Mesenchymal stem cell (in vitro differentiated cells and primary cell): Measurements from ENCODE around the gene ZNF473.

ENCODE experiments used
- DNase-seq: peaks from one replicate; pipeline ENCODE4 v3.0.0-alpha.2; 2013
- H2AFZ ChIP-seq: one replicate; pipeline ENCODE4 v1.6.1; 2013; ENCODE audit warnings: low read depth, mild to moderate bottlenecking, control low read depth, inconsistent platforms, low read length, moderate library complexity
- H2AK5ac ChIP-seq: 2 replicates; pipeline ENCODE4 v1.6.1; 2013; ENCODE audit warnings: low read length, moderate library complexity, mild to moderate bottlenecking, inconsistent platforms; ENCODE audit not compliant: severe bottlenecking
- H2BK120ac ChIP-seq: one replicate; pipeline ENCODE4 v1.6.1; 2013; ENCODE audit warnings: low read depth, mild to moderate bottlenecking, inconsistent platforms, low read length, moderate library complexity
- H2BK12ac ChIP-seq, 2 experiments: one replicate each; pipeline ENCODE4 v1.6.1; 2013; ENCODE audit warnings: inconsistent platforms in 2 of 2, low read length in 2 of 2, mild to moderate bottlenecking in 2 of 2, moderate library complexity in 2 of 2, control low read depth in 1 of 2
- H2BK15ac ChIP-seq: one replicate; pipeline ENCODE4 v1.6.1; 2013; ENCODE audit warnings: mild to moderate bottlenecking, low read depth, inconsistent platforms; ENCODE audit not compliant: poor library complexity, severe bottlenecking
- H2BK5ac ChIP-seq: 2 replicates; pipeline ENCODE4 v1.6.1; 2013; ENCODE audit warnings: low read depth, mild to moderate bottlenecking, low read length, control low read depth, inconsistent platforms; ENCODE audit not compliant: poor library complexity, severe bottlenecking
- H3K14ac ChIP-seq, 2 experiments: one replicate each; pipeline ENCODE4 v1.6.1; 2013; ENCODE audit warnings: inconsistent platforms in 2 of 2, low read length in 2 of 2, control low read depth in 1 of 2, mild to moderate bottlenecking in 1 of 2, moderate library complexity in 1 of 2
- H3K18ac ChIP-seq, 2 experiments: one replicate each; pipeline ENCODE4 v1.6.1; 2013; ENCODE audit warnings: inconsistent platforms in 2 of 2, low read length in 2 of 2, control low read depth in 1 of 2, low read depth in 1 of 2, mild to moderate bottlenecking in 1 of 2
- H3K23ac ChIP-seq, 2 experiments: one replicate each; pipeline ENCODE4 v1.6.1; 2013; ENCODE audit warnings: inconsistent platforms in 2 of 2, low read length in 2 of 2, mild to moderate bottlenecking in 2 of 2, moderate library complexity in 2 of 2, control low read depth in 1 of 2
- H3K27ac ChIP-seq: 2 replicates; pipeline ENCODE4 v1.5.1; 2013; ENCODE audit warnings: mild to moderate bottlenecking, moderate library complexity, low read length, control low read depth, inconsistent platforms; ENCODE audit not compliant: poor library complexity, severe bottlenecking
- H3K27me3 ChIP-seq, 2 experiments: 2 replicates each; pipeline versions ENCODE4 v1.6.1 to v1.7.0; 2013; ENCODE audit warnings: low read length in 2 of 2, mild to moderate bottlenecking in 2 of 2, moderate library complexity in 2 of 2, control low read depth in 1 of 2, inconsistent platforms in 1 of 2; ENCODE audit not compliant: control insufficient read depth in 1 of 2, insufficient read depth in 1 of 2
- H3K36me3 ChIP-seq, 2 experiments: 2 replicates each; pipeline versions ENCODE4 v1.6.1 to v1.7.0; 2013; ENCODE audit warnings: low read length in 2 of 2, control low read depth in 1 of 2, inconsistent platforms in 1 of 2, low read depth in 1 of 2, mild to moderate bottlenecking in 1 of 2; ENCODE audit not compliant: insufficient read depth in 2 of 2, control insufficient read depth in 1 of 2
- H3K4ac ChIP-seq, 2 experiments: one replicate each; pipeline ENCODE4 v1.6.1; 2013; ENCODE audit warnings: inconsistent platforms in 2 of 2, low read length in 2 of 2, mild to moderate bottlenecking in 2 of 2, moderate library complexity in 2 of 2, control low read depth in 1 of 2, low read depth in 1 of 2
- H3K4me1 ChIP-seq: 2 replicates; pipeline ENCODE4 v1.6.1; 2013; ENCODE audit warnings: low read depth, low read length, control low read depth; ENCODE audit not compliant: control insufficient read depth, insufficient read depth
- H3K4me2 ChIP-seq: 2 replicates; pipeline ENCODE4 v1.6.1; 2013; ENCODE audit warnings: low read length, mild to moderate bottlenecking, inconsistent platforms; ENCODE audit not compliant: poor library complexity, severe bottlenecking
- H3K4me3 ChIP-seq, 2 experiments: 2 replicates each; pipeline versions ENCODE4 v1.5.1 to v1.7.0; 2013; ENCODE audit warnings: low read length in 2 of 2, mild to moderate bottlenecking in 2 of 2, control low read depth in 1 of 2, low read depth in 1 of 2; ENCODE audit not compliant: insufficient read depth in 1 of 2
- H3K79me1 ChIP-seq: replicated peaks from 2 replicates; pipeline ENCODE4 v1.6.1; 2013; ENCODE audit warnings: mild to moderate bottlenecking, control low read depth, low read length, inconsistent platforms; ENCODE audit not compliant: poor library complexity, severe bottlenecking
- H3K9ac ChIP-seq: 2 replicates; pipeline ENCODE4 v1.7.0; 2013; ENCODE audit warnings: mild to moderate bottlenecking, low read length, moderate library complexity
- H3K9me3 ChIP-seq: 2 replicates; pipeline ENCODE4 v1.7.0; 2013; ENCODE audit warnings: mild to moderate bottlenecking, low read length; ENCODE audit not compliant: control insufficient read depth
- H4K8ac ChIP-seq: one replicate; pipeline ENCODE4 v1.6.1; 2013; ENCODE audit warnings: inconsistent platforms, mild to moderate bottlenecking, low read length, moderate library complexity
- H4K91ac ChIP-seq: one replicate; pipeline ENCODE4 v1.6.1; 2013; ENCODE audit warnings: mild to moderate bottlenecking, low read length, inconsistent platforms
- WGBS: methylation state at CpG from one replicate; pipeline ENCODE4 v1.1.7; 2013; ENCODE audit warnings: mixed read lengths; 5-methylcytosine and 5-hydroxymethylcytosine counted together

The ZNF473 gene

GRCh38 chr19:49985871-49986270, 39.9 kb upstream of the ZNF473 start:
- no peak overlapping the region for H4K91ac ChIP-seq
- H4K8ac ChIP-seq, result no peak overlapping the region
- H3K23ac ChIP-seq, result no peak overlapping the region
- no peak overlapping the region for H3K4ac ChIP-seq
- H3K9ac ChIP-seq, result no peak overlapping the region
- H3K79me1 ChIP-seq, result no peaks in the 10 kb centered on the region
- no peak overlapping the region for H3K18ac ChIP-seq
- DNase-seq, result no peak
- H3K14ac ChIP-seq, result no peak overlapping the region
- no peak overlapping the region for H3K4me2 ChIP-seq
- 90% methylated on average over 2 of the region's 3 CpGs for WGBS
- no peak overlapping the region for H2AK5ac ChIP-seq
- no peak overlapping the region for H2BK120ac ChIP-seq
- H3K9me3 ChIP-seq, result no peaks in the 10 kb centered on the region
- no peak overlapping the region for H2BK15ac ChIP-seq
- no peak overlapping the region for H3K27ac ChIP-seq
- H2BK12ac ChIP-seq, result no peak overlapping the region
- H3K36me3 ChIP-seq, result peaks cover 61 to 77% of the 10 kb centered on the region in 2 experiments
- no peaks in the 10 kb centered on the region for H3K27me3 ChIP-seq
- no peak overlapping the region for H2BK5ac ChIP-seq
- H3K4me3 ChIP-seq, result no peak overlapping the region
- no peak overlapping the region for H2AFZ ChIP-seq
- H3K4me1 ChIP-seq, result peaks cover 6% of the 10 kb centered on the region

- Histone ChIP-seq H3K4me1 (peaks cover 6% of the 10 kb centered on the region), H3K27me3 (no peaks in the 10 kb centered on the region), H2BK5ac (no peak overlapping the region), H3K9me3 (no peaks in the 10 kb centered on the region), H3K4me2 (no peak overlapping the region), H3K4ac (no peak overlapping the region), H2BK15ac (no peak overlapping the region), H3K36me3 (peaks cover 63 to 79% of the 10 kb centered on the region in 2 experiments), H2BK120ac (no peak overlapping the region), H4K91ac (no peak overlapping the region), H3K23ac (no peak overlapping the region), H3K79me1 (no peaks in the 10 kb centered on the region), H3K4me3 (no peak overlapping the region), H3K18ac (no peak overlapping the region), H2AFZ (no peak overlapping the region), H3K14ac (no peak overlapping the region), H2BK12ac (no peak overlapping the region), H3K9ac (no peak overlapping the region), H3K27ac (no peak overlapping the region), H4K8ac (no peak overlapping the region), H2AK5ac (no peak overlapping the region)
- DNase-seq, result no peak
- 99% methylated on average over 9 of the region's 10 CpGs for WGBS
Observed at GRCh38 chr19:49986354-49986753, 39.5 kb upstream of the ZNF473 start.

DNA sequence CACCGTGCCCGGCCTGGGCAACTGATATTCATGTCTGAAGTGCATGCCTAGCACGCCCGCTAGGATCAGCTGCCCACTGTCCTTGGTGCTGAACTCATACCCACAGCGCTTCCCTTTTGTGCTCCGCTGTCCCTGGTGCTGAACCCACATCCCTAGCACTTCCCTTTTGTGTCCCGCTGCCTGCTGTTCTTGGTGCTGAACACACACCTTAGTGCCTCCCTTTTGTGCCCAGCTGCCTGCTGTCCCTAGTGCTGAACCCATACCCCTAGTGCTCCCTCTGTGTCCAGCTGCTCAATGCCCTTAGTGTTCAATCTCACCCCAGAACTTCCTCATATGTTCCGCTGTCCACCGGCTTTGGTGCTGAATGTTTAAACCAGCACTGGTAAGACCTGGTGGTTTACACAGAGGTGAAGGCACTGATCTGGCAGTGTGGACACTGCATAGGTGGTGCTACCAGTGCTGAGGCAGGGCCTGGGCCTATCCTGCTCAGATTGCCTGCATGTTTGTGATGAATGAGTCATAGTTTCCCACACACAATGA, 38.6 kb upstream of the ZNF473 start:
- no peak overlapping the region for H2BK5ac ChIP-seq
- peak; percentile 90 for DNase-seq
- no peak overlapping the region for H3K4me3 ChIP-seq
- H3K27me3 ChIP-seq, result no peaks in the 10 kb centered on the region
- peaks cover 6% of the 10 kb centered on the region for H3K4me1 ChIP-seq
- H3K4ac ChIP-seq, result no peak overlapping the region
- H3K27ac ChIP-seq, result no peak overlapping the region
- H3K18ac ChIP-seq, result no peak overlapping the region
- H2BK15ac ChIP-seq, result no peak overlapping the region
- H3K9ac ChIP-seq, result no peak overlapping the region
- no peak overlapping the region for H2BK120ac ChIP-seq
- no peak overlapping the region for H2BK12ac ChIP-seq
- H3K9me3 ChIP-seq, result no peaks in the 10 kb centered on the region
- H4K91ac ChIP-seq, result no peak overlapping the region
- H2AK5ac ChIP-seq, result no peak overlapping the region
- H4K8ac ChIP-seq, result no peak overlapping the region
- no peak overlapping the region for H3K4me2 ChIP-seq
- no peak overlapping the region for H2AFZ ChIP-seq
- H3K79me1 ChIP-seq, result no peaks in the 10 kb centered on the region
- no peak overlapping the region for H3K23ac ChIP-seq
- no peak overlapping the region for H3K14ac ChIP-seq
- H3K36me3 ChIP-seq, result peaks cover 66 to 79% of the 10 kb centered on the region in 2 experiments
- 10% methylated on average over 7 of the region's 9 CpGs for WGBS

- Histone ChIP-seq H2AK5ac (no peak overlapping the region), H3K4me1 (peaks cover 6% of the 10 kb centered on the region), H2AFZ (no peak overlapping the region), H3K4ac (no peak overlapping the region), H3K79me1 (no peaks in the 10 kb centered on the region), H3K36me3 (peaks cover 70 to 84% of the 10 kb centered on the region in 2 experiments), H2BK12ac (no peak overlapping the region), H3K9me3 (no peaks in the 10 kb centered on the region), H3K27me3 (no peaks in the 10 kb centered on the region), H2BK120ac (no peak overlapping the region), H3K18ac (no peak overlapping the region), H2BK15ac (no peak overlapping the region), H2BK5ac (no peak overlapping the region), H3K23ac (no peak overlapping the region), H3K4me2 (no peak overlapping the region), H4K8ac (no peak overlapping the region), H3K14ac (no peak overlapping the region), H3K9ac (no peak overlapping the region), H4K91ac (no peak overlapping the region), H3K4me3 (peak overlapping the region in 1 of 2 experiments; percentile 1), H3K27ac (no peak overlapping the region)
- WGBS, result 98% methylated on average over 5 of the region's 5 CpGs
- no peak for DNase-seq
Observed at GRCh38 chr19:49988007-49988406, 37.8 kb upstream of the ZNF473 start.
